Endothelial cell of umbilical vein (primary cell): ENCODE data around the gene PRDM16. TPM values are rescaled to one million over a fixed set of nuclear protein-coding genes. Genes with fewer than 3 reads are reported as not detected.

Source experiments
- BruUV-seq: library from RNA; stranded (reverse); fragments of 400-500 nt; replicated peaks from 2 replicates; lab custom pipeline; 2021; lab: Mats Ljungman, UMichigan
- CTCF ChIA-PET: fragments of 300-600, 350-600 bp; sonication (Branson Sonifier 250); formaldehyde crosslinking; loops from one replicate; lab custom pipeline; 2021; ENCODE audit warnings: antibody characterized with exemption, inconsistent platforms; lab: Charles Lee
- POLR2A ChIA-PET: fragments of 300-600, 350-600 bp; sonication (Branson Sonifier 250); formaldehyde crosslinking; loops from one replicate; lab custom pipeline; 2021; ENCODE audit warnings: antibody characterized with exemption, inconsistent platforms; lab: Charles Lee
- DNase-seq: peaks from one replicate; pipeline ENCODE4 v3.0.0-alpha.2; 2011; ENCODE audit warnings: low read depth, low spot score
- FAIRE-seq: peaks from 2 replicates; lab custom pipeline; 2011; peaks lifted over from hg19 to GRCh38; lab: Jason Lieb, UNC
- H2AFZ ChIP-seq: 2 replicates; pipeline ENCODE4 v1.6.0; 2012; ENCODE audit warnings: low read depth, low read length, control low read depth, inconsistent platforms
- H3K27ac ChIP-seq: 2 replicates; pipeline ENCODE4 v1.5.1; 2011; ENCODE audit warnings: low read depth, mild to moderate bottlenecking, control low read depth, low read length, moderate library complexity; ENCODE audit not compliant: insufficient read depth
- H3K27me3 ChIP-seq, 2 experiments: 2 replicates each; pipeline versions ENCODE4 v1.6.0 to v1.6.1; 2011; ENCODE audit warnings: low read length in 2 of 2, mixed read lengths in 1 of 2; ENCODE audit not compliant: control insufficient read depth in 2 of 2, insufficient read depth in 2 of 2
- H3K36me3 ChIP-seq, 2 experiments: 2 replicates in 1 of 2; 3 replicates in 1 of 2; pipeline ENCODE4 v1.5.1; 2011; ENCODE audit warnings: low read length in 2 of 2, mild to moderate bottlenecking in 1 of 2, moderate library complexity in 1 of 2; ENCODE audit not compliant: control insufficient read depth in 2 of 2, insufficient read depth in 2 of 2; ENCODE audit errors: extremely low read depth in 1 of 2
- H3K4me1 ChIP-seq: 3 replicates; pipeline ENCODE4 v1.5.1; 2011; ENCODE audit warnings: mild to moderate bottlenecking, low read length; ENCODE audit not compliant: control insufficient read depth, insufficient read depth; ENCODE audit errors: extremely low read depth
- H3K4me2 ChIP-seq: 2 replicates; pipeline ENCODE4 v1.6.1; 2011; ENCODE audit warnings: low read length, control low read depth, mixed read lengths; ENCODE audit not compliant: insufficient read depth
- H3K4me3 ChIP-seq, 3 experiments: fragments of 200-600 bp in 1 of 3; sonication (generic), shearing (Covaris generic) in 1 of 3; replicated peaks in 1 of 3; 2 replicates each; pipeline ENCODE4 v1.5.1; 2011 to 2016; ENCODE audit warnings: control low read depth in 3 of 3, low read length in 3 of 3, mild to moderate bottlenecking in 2 of 3, inconsistent platforms in 1 of 3, low read depth in 1 of 3, moderate library complexity in 1 of 3; ENCODE audit not compliant: insufficient read depth in 1 of 3
- H3K79me2 ChIP-seq: 2 replicates; pipeline ENCODE4 v1.6.0; 2012; ENCODE audit warnings: low read length, inconsistent platforms; ENCODE audit not compliant: control insufficient read depth, insufficient read depth
- H3K9ac ChIP-seq: replicated peaks from 2 replicates; pipeline ENCODE3; 2011; ENCODE audit warnings: low read length, control low read depth; ENCODE audit not compliant: insufficient read depth; ENCODE audit errors: extremely low read depth
- H3K9me1 ChIP-seq: replicated peaks from 3 replicates; pipeline ENCODE4 v1.6.0; 2011; ENCODE audit warnings: mild to moderate bottlenecking, low read length; ENCODE audit not compliant: control insufficient read depth, insufficient read depth; ENCODE audit errors: extremely low read depth
- H3K9me3 ChIP-seq: replicated peaks from 2 replicates; pipeline ENCODE4 v1.5.1; 2012; ENCODE audit warnings: low read length, inconsistent platforms; ENCODE audit not compliant: control insufficient read depth, insufficient read depth
- H4K20me1 ChIP-seq: replicated peaks from 2 replicates; pipeline ENCODE3; 2011; ENCODE audit warnings: mild to moderate bottlenecking, low read length; ENCODE audit not compliant: control insufficient read depth, insufficient read depth; ENCODE audit errors: extremely low read depth
- CTCF ChIP-seq, 2 donors: IDR thresholded peaks; 1 replicate in 1 of 2; 2 replicates in 1 of 2; pipeline ENCODE4 v1.5.1; 2011; ENCODE audit warnings: low read length in 2 of 2, mild to moderate bottlenecking in 2 of 2, moderate library complexity in 2 of 2, control low read depth in 1 of 2, inconsistent platforms in 1 of 2, low read depth in 1 of 2; ENCODE audit not compliant: insufficient read depth in 1 of 2; ENCODE audit errors: extremely low read depth in 1 of 2
- EZH2 ChIP-seq: IDR thresholded peaks from 2 replicates; pipeline ENCODE4 v1.6.1; 2012; ENCODE audit warnings: borderline replicate concordance, low read depth, mild to moderate bottlenecking, moderate library complexity, low read length, inconsistent platforms; ENCODE audit not compliant: severe bottlenecking
- FOS ChIP-seq: IDR thresholded peaks from 2 replicates; pipeline ENCODE4 v1.6.1; 2011; ENCODE audit warnings: mild to moderate bottlenecking, low read length, moderate library complexity, borderline replicate concordance; ENCODE audit not compliant: insufficient read depth
- GATA2 ChIP-seq: IDR thresholded peaks from 2 replicates; pipeline ENCODE4 v1.7.0; 2011; ENCODE audit warnings: low read depth, mild to moderate bottlenecking, moderate library complexity, mixed read lengths, low read length; ENCODE audit not compliant: insufficient read length, insufficient read depth
- JUN ChIP-seq: IDR thresholded peaks from 2 replicates; pipeline ENCODE4 v1.6.1; 2011; ENCODE audit warnings: borderline replicate concordance, low read depth; ENCODE audit not compliant: insufficient read length, insufficient read depth
- MYC ChIP-seq: IDR thresholded peaks from one replicate; pipeline ENCODE4 v1.6.1; 2011; ENCODE audit warnings: mild to moderate bottlenecking, low read depth, low read length
- POLR2A ChIP-seq: IDR thresholded peaks from 2 replicates; pipeline ENCODE4 v1.6.1; 2012; ENCODE audit warnings: low read depth, mild to moderate bottlenecking, control low read depth, low read length
- POLR2AphosphoS5 ChIP-seq: IDR thresholded peaks from 2 replicates; pipeline ENCODE4 v1.6.1; 2012; ENCODE audit warnings: low read depth, mild to moderate bottlenecking, control low read depth, low read length, moderate library complexity; ENCODE audit not compliant: insufficient read depth
- dilution Hi-C: fragments of 300-500 bp; cut with MboI; formaldehyde crosslinking; loops from one replicate; pipeline ENCODE4 v1.15.0; 2019; ENCODE audit warnings: low sequenced_read_pairs; ENCODE audit not compliant: extremely low pct_ligation_motif_present
- intact Hi-C: fragments of 100-400 bp; cut with micrococcal nuclease; formaldehyde crosslinking; loops from one replicate; pipeline ENCODE4 v1.10.0; 2022
- polyA plus RNA-seq, 4 experiments: library from polyadenylated mRNA; depleted of rRNA in 3 of 4; stranded (reverse) in 3 of 4; unstranded in 1 of 4; fragments of >200 nt; gene quantifications; 2 replicates each; pipeline versions ENCODE4 v1.2.1 to v1.2.3, GENCODE V29; 2011 to 2012; ENCODE audit warnings: missing spikeins in 1 of 4
- total RNA-seq: library from RNA; stranded (reverse); gene quantifications from 2 replicates; pipeline ENCODE4 v1.2.3, GENCODE V29; 2021
- TF ChIP-seq, protein P1 (sequence below): IDR thresholded peaks from 2 replicates; pipeline ENCODE4 v1.6.1; 2011; ENCODE audit not compliant: insufficient read depth, insufficient read length

Gene PRDM16
- total and polyA plus RNA-seq, 2 donors (not counting 3 experiments of a cell fraction or from before 2014, with no cell fraction given), result not detected

- dilution Hi-C loops, result no loop called here
- Histone ChIP-seq H3K4me1 (no peaks in the 10 kb centered on the region), H3K27me3 (no peaks in the 10 kb centered on the region), H3K9ac (no peak overlapping the region), H3K9me1 (no peaks in the 10 kb centered on the region), H3K4me3 (no peak overlapping the region), H2AFZ (no peak overlapping the region), H4K20me1 (no peaks in the 10 kb centered on the region), H3K27ac (no peak overlapping the region), H3K79me2 (no peaks in the 10 kb centered on the region), H3K9me3 (no peaks in the 10 kb centered on the region), H3K36me3 (no peaks in the 10 kb centered on the region), H3K4me2 (no peak overlapping the region)
- ChIA-PET CTCF (no interaction called here), POLR2A (no interaction called here)
- DNase-seq, result no peak
- BruUV-seq, result no TSS peak
- intact Hi-C loops, result no loop called here
- FAIRE-seq, result no peak
- TF ChIP-seq FOS (no peak), JUN (no peak), POLR2A (no peak), POLR2AphosphoS5 (no peak), GATA2 (no peak), EZH2 (no peak), MYC (no peak), CTCF (IDR thresholded peaks at IDR 0.05; ENCODE audit: extremely low read depth in 1 of 2, insufficient read depth in 1 of 2, low read depth in 1 of 2, low read length in 2 of 2) (no peak)
- TF ChIP-seq, protein P1, sequence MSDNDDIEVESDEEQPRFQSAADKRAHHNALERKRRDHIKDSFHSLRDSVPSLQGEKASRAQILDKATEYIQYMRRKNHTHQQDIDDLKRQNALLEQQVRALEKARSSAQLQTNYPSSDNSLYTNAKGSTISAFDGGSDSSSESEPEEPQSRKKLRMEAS, result no peak
Observed at GRCh38 chr1:3053366-3053980, 15.5 kb upstream of the PRDM16 start.
